ENCODE data around the gene DNAJC13.
"Not testable (repeated sequence)": the region's sequence is repeated elsewhere in the genome, so short reads cannot be mapped to it uniquely, and the experiment has no call there.

Gene DNAJC13

GRCh38 chr3:132545471-132545870, 128.2 kb downstream of the DNAJC13 start:
- no peak for DNase-seq

GRCh38 chr3:132549169-132549568, 131.9 kb downstream of the DNAJC13 start:
- DNase-seq = no peak

- DNase-seq = no peak
Observed at GRCh38 chr3:132549890-132550578, 132.7 kb downstream of the DNAJC13 start.

- no peak for DNase-seq
Observed at GRCh38 chr3:132550579-132551305, 133.4 kb downstream of the DNAJC13 start.

- no peak for DNase-seq
Observed at GRCh38 chr3:132553826-132554225, 136.5 kb downstream of the DNAJC13 start.

- no peak for DNase-seq
Observed at GRCh38 chr3:132554437-132554836, 137.1 kb downstream of the DNAJC13 start.

GRCh38 chr3:132555306-132556035, 138.2 kb downstream of the DNAJC13 start:
- no peak for DNase-seq

- DNase-seq = not testable (repeated sequence)
Observed at GRCh38 chr3:132556036-132556386, 138.7 kb downstream of the DNAJC13 start.

GRCh38 chr3:132556508-132557159, 139.3 kb downstream of the DNAJC13 start:
- no peak for DNase-seq

- no peak for DNase-seq
Observed at GRCh38 chr3:132561003-132561402, 143.7 kb downstream of the DNAJC13 start.

- no peak for DNase-seq
Observed at GRCh38 chr3:132563420-132564069, 146.2 kb downstream of the DNAJC13 start.

- DNase-seq = no peak
Observed at GRCh38 chr3:132564070-132564465, 146.8 kb downstream of the DNAJC13 start.

- DNase-seq = no peak
Observed at GRCh38 chr3:132568422-132568821, 151.1 kb downstream of the DNAJC13 start.

GRCh38 chr3:132569153-132569552, 151.9 kb downstream of the DNAJC13 start:
- no peak for DNase-seq

GRCh38 chr3:132569580-132569979, 152.3 kb downstream of the DNAJC13 start:
- DNase-seq = no peak

GRCh38 chr3:132570016-132570415, 152.7 kb downstream of the DNAJC13 start:
- DNase-seq = no peak

- no peak for DNase-seq
Observed at GRCh38 chr3:132573797-132574211, 156.5 kb downstream of the DNAJC13 start.

- DNase-seq = no peak
Observed at GRCh38 chr3:132587401-132587800, 170.1 kb downstream of the DNAJC13 start.

Measured in midbrain (tissue), 1 donor.